HG02571 (cell line): ENCODE results near the gene CBX2.
"Not testable (repeated sequence)": the region's sequence is repeated elsewhere in the genome, so short reads cannot be mapped to it uniquely, and the experiment has no call there.

Experiments
- ATAC-seq: cut with Tn5 transposase; IDR thresholded peaks from one replicate; pipeline ENCODE4 v1.9.1; 2021; ENCODE audit warnings: mild to moderate bottlenecking, moderate library complexity; ENCODE audit not compliant: unreplicated experiment

CBX2 gene

DNA sequence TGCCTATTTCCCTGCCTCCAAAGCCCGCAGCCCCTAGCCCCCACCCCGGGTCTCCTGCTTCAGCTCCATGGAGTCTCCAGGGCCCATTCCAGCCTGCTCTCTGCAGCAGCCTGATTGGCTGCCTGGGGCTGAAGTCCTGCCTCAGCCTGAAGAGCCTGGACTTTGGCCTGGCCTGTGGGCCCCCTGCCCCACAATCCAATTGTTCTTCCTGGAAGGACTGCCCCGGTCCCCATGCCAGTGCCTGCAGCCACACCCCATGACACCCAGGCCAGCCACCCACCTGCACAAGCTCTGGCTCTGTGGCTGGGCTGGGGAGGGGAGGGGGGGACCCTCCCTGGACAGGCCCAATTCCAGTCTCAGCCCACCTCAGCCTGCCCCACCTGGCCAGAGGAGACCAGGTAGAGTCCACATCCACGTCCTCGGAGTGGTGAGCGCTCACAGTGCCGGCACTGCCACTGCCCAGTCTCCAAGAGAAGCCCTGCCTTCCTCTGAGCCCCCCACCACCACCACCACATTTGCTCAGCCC lies 34.9 kb upstream of the CBX2 start:
- ATAC-seq = no peak

DNA sequence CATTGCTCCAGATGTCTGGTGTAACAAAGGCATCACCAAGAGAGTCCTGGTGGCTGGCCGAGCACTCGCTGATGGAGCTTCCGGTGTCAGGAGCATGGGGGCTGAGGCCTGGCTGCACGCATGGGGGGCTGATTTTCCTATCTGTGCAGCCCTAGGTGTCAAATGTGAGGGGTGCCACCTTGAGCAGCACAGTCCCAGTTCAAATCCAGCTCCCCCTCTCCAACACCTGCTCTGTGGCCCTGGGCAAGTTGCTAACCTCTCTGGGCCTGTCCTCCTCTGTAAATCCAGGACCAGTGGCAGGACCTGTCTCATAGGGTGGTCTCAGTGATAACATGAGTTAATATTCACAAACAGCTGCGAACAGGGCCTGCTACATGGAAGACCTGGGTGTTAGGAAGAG lies 34.3 kb upstream of the CBX2 start:
- no peak for ATAC-seq

DNA sequence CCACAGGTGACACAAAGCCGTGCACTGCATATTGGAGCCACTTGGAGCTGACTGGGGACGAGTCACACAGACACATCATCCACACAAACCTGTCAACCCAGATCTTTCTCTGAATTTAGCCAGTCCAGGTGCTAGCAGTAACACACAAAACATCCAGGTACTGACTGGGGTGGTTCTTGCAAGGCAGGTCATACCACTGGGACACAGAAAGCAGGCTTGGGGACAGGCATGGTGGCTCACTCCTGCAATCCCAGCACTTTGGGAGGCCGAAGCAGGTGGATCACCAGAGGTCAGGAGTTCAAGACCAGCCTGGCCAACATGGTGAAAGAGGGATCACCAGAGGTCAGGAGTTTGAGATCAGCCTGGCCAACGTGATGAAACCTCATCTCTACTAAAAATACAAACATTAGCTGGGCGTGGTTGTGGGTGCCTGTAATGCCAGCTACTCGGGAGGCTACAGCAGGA lies 32.3 kb upstream of the CBX2 start:
- no peak for ATAC-seq

DNA sequence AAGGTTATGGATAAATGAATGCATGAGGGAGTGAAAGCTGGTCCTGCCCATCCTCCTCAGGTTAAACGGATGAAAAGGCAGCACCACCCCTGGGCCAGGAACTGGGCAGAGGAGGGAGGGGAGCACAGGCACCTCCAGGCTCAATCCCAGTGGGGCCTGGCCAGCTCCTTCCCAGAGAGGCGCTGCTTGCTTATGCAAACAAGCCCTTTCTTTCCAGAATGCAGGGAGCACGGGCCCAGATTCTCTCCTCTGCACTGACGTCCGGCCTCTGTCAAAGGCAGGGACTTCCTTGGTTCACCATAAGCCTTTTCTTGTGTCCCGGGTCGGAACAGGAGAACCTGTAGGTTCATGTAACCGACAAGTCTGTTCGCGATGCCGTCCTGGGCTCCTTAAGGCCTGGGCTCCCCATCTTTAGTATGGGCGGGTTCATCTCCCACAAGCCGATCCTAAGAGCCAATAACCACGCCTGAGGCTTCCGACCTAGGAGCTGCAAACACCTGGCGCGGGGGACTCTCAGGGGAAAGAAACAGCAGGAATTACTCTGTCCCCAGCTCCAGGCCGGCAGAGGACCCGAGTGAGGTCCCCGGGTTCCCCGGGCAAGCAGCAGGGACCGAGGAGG lies 30.9 kb upstream of the CBX2 start:
- no peak for ATAC-seq

DNA sequence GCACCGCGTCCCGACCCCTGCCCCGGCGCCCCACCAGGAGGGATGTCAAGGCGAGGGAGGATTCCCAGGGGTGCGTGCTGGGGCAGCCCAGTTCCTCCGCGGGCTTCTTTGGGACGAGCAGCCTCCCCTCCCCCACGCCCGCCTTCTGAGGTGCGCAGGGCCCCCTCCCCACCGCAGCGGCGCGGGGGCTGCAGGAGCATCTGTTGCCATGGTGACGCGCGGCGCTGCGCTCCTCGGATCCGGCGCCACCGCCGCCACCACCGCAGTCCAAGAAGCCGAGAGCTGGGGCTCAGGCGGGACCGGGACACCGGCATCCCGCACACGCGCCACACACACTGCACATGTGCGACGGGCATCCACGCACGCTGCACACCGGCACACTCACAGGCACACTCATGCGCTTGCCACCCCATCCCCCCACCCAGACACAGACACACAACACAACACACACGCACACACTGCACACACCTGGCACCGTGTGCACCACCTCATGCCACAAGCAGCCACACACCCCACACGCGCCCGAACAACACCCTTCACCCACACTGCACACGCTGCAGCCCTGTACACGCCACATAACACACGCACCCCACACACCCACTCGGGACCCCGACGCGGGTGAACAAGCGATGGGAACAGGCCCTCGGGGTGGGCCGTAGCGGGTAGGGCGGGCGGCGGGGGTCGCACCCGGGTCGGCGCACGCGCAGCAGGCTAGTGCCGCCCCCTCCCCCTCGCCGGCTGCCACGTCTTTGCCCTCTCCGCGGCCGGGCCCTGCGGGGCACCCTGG lies 30.2 kb upstream of the CBX2 start:
- ATAC-seq = no peak

DNA sequence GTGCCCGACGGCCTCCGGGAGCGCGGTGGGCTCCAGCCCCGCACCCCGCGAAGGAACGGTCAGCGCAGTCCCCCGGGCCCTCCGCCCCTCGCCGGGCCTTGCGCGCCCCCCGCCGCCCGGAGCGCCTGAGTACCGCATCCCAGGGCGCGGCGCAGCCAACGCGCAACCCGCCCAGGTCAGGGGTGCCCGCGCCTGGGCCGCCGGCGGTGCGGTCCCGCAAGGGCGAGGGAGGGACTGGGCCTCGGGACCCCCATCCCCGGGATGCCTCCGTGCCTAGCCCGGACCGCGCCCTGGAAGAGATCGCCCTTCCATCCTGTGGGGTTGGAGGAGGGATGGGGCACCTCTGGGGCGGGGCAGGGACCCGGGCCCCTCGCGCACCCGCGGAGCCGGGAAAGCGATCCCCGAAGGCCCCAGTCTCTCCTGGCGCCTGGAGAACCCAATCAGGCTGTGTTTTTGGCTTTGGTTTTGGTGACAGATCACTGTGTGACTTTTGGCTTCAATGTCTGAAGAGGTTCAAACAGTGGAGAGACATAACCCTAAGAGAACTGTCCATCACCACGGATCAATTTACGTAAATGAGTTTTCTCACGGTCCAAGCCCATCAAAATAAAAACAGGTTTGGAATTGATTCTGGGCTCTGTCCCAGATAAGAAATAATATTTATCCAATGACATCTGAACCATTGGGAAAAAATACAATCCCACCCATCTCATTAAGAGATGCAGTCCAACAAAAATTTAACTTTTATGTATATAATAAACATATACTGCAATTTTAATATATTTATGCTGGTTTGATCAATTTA lies 29.5 kb upstream of the CBX2 start:
- no peak for ATAC-seq

DNA sequence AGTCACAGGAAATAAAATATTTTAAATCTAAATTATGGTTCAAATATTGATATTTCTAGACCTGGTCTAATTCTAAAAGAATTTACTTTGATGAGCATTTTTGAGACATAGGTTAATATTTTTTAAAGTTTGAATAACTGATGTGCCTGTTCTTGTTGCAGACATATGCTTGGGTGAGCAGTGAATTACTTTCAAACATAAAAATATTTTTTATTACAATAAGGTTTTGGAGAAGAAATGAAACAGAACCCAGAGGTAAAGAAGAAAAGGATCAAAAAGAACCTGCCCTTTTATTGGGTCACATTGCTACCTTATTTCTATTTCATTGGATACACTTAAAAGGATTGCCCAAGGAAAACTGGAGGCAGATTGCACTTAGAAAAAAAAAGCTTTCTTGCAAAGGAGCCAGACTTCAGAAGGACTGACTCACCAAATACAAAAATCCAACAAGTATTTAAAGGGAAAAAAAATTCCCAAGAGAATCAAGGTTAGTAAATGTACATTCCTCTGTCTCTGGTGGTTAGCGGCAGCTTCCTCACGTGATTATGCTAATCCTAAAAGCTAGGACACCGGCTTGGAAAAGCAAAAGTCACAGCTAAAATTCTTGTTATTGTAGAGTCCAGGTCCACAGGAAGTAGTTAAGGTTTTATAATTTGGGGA lies 28.7 kb upstream of the CBX2 start:
- ATAC-seq = no peak

DNA sequence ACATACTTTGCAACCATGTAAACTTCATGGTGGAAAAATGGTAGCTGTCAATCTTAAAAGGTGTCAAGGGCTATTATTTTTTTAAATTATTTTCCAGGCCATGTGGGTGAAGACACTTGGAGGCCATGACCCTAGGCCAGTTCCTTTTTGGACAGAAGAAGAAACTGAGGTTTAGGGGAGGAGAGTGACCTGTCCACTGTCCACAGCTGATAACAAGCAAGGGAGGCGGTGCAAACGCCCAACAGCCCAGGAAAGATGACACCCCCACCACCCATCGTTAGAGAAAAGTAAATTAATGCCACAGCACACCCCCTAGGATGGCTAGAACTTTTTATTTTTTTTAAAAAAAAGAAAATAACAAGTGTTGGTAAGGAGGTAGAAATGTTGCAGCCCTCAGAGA lies 28.0 kb upstream of the CBX2 start:
- ATAC-seq = no peak

DNA sequence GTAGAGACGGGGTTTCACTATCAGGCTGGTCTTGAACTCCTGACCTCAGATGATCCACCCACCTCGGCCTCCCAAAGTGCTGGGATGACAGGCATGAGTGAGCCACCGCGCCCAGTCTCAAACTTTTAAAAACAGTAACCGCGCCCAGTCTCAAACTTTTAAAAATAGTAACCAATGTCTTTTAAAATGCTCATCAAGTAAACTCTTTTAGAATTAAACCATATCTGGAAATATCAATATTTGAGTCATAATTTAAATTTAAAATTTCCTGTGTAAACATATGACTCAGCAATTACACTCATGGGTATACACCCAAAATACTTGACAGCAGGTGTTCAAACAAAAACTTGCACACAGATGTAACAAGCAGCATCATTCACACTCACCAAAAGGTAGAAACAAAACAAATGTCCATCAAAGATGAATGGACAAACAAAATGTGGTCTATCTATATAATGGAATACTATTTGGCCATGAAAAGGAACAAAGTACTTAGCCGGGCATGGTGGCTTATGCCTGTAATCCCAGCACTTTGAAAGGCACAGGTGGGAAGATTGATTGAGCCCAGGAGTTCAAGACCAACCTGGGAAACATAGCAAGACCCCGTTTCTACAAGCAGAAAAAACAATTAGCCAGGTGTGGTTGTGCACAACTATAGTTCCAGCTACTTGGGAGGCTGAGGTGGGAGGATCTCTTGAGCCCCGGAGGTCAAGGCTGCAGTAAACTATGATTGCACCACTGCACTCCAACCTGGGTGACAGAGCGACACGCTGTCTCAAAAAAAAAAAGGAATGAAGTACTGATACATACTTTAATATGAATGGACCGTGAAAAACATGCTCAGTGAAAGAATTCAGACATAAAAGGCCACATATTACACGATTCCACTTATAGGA lies 27.1 kb upstream of the CBX2 start:
- ATAC-seq = no peak

DNA sequence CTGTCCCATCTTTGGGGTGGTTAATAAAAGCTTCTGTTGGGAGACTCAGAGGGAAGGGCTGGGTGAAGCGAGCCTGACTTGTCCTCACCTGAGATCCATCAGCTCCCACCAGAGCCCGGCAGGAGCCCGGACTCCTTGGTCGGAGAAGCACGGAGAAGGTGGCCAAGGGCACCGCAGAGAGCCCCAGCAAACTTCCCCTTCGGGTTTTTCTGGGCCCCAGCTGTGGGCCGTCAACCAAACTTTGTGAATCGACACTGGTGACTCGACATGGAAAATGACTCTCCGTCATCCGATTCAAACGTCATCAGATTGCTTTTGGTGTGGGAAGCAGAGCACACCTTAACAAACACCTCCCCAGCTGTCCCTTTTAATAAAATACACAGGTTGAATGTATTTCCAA lies 25.8 kb upstream of the CBX2 start:
- no peak for ATAC-seq

DNA sequence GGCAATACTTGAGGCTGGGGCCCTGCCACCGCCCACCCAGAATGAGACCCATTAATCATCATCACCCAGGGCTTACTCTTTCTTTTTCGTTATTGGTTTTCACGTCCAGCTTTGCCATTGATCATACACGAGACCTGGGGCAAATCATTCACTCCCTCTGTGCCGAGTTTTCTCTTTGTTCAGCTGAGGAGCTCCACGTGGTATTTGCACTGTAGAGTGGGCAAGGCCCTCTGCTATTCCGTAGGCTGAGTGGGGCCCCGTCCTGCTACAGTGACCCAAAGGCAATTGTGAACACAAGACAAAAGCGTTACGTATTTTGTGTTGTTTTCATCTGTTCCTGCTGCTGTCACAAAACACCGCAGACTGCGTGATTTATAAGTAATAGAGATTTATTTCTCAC lies 23.6 kb upstream of the CBX2 start:
- ATAC-seq = no peak

DNA sequence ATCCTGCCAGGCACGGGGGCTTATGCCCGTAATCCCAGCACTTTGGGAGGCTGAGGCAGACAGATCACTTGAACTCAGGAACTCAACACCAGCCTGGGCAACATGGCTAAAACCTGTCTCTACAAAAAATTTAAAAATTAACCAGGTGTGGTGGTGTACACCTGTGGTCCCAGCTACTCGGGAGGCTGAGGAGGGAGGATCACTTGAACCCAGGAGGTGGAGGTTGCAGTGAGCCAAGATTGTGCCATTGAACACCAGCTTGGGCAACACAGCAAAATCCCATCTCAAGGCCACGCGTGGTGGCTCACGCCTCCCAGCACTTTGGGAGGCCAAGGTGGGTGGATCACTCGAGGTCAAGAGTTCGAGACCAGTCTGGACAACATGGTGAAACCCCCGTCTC lies 23.0 kb upstream of the CBX2 start:
- ATAC-seq = not testable (repeated sequence)

DNA sequence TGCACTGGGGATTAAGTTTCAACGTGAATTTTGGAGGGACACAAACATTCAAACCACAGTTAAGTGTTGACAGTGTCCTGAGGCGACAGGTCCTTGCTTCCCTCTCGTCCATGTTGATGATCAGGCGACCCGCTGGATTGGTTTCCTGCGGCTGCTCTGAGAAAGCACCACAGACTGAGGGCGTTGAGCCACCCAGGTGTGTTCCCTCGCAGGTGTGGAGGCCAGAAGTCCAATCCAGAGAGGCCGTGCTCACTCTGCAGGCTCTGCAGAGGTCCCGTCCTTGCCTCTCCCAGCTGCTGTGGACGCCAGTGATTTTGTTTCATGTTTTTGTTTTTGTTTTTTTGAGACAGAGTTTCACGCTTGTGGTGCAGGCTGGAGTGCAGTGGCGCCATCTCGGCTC lies 22.4 kb upstream of the CBX2 start:
- ATAC-seq = no peak

DNA sequence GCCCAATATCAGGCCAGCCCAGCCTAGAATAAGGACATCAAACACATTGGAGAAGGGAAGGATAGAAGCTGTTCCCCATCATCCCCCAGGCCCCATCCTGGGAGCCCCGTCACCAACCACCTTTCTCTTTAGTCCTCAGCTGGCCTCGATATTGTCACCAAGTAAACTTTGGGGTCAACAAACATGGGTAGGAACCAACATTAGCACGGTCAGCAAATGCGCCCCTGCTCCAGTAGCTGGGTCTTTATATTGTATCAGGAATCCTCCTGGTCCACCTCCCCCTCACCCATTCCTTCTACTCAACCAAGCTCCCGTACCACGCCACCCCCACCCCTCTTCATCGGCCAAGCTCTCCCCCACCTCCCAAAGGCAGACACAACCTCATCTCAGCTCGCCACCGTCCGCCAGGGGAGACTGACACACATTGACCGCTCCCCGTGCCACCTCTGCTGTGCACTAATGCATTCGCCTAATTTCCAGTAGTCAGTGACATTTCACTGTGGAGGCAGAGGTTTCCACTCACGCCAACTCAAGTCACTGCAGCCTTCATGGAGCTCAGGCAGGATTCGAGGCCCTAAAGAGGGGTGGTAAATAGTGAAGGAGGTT lies 20.7 kb upstream of the CBX2 start:
- ATAC-seq = no peak

DNA sequence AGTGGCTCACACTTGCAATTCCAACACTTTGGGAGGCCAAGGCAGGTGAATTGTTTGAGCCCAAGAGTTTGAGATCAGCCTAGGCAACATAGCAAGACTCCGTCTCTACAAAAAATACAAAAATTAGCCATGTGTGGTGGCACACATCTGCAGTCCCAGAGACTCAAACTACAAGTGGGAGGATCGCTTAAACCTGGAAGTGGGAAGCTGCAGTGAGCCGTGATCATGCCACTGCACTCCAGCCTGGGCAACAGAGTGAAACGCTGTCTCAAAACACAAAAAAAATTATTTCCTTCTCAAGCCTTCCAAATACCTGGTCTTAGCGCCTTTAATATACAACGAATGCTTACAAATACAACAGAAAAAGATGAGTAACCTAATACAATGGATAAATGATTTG lies 19.7 kb upstream of the CBX2 start:
- ATAC-seq = no peak

DNA sequence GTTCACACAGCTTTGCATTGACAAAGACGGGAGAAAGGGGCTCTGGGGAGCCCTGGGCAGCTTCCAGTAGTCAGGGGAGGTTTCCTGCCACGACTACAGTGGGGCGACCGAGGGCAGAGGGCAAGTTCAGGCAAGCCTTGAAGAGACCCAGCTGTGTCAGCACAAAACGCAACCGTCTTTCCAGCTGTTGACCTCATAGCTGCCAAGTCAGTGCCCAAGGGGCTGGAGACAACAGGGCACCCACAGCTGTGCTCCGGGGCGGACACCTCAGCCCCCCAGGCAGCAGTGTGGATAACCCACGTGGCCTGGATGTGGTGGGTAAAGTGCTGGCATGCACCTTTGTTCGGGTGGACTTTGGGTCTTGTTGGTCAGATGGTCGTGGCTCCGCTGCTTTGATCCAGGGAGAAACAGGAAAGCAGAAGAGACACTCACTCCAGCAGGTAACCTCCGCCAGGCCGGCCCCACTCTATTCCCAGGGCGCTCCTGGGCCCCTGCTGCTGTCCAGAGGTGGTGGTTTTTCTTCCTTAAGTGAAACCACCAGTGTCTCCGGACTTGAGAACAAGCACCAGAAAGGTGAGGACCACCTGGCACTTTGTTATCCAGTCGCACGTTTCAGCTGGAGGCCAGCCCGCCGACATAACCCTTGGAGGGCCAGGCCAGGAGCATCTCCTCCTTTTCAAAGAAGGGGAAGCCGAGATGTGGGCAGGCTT lies 17.6 kb upstream of the CBX2 start:
- ATAC-seq = no peak

DNA sequence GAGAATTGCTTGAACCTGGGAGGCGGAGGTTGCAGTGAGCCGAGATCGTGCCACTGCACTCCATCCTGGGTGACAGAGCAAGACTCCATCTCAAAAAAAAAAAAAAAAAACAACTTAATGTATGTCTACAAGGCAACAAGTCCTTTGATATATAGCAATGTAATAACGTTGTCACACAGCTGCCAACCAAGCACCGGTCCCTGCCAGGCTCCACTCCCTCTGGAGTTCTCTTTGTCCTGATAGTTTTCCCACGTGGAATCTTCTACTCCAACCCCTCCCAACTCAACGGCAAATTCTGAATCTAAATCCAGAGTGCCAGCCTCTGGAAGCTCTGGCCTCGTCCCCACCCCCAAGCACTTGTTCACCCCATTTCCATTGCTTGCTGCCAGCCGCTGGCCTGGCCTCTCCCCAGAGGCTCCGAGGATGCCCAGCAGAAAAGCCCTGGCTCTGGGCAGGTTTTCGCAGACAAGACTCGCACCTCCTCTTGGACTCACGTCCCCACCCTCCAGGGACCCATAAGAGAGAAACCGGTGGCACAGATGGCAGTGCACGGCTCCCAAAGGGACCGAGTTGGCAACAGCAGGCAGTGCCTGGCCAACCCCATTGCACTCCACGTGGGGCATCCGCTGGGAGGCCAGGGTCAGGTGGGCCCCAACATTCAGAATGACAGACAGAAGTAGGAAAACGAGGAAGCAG lies 15.9 kb upstream of the CBX2 start:
- ATAC-seq = no peak

DNA sequence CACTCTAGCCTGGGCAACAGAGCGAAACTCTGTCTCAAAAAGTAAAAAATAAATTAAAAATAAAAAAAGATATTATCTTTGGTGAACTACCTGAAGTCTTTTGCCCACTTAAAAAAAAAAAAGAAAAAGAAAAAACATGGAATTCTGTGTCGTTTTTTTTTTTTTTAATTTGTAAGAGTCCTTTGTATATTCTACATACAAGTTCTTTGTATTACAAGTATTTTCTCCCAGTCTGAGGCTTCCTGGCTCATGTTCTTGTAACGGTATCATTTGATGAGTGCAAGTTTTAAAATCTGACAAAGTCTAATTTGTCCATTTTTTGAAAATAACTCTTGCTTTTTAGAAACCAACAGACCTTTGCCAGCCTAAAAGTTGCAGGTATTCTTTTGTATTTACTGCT lies 12.2 kb upstream of the CBX2 start:
- no peak for ATAC-seq
